H9 (cell line): ENCODE data around the gene FAM72A. TPM values are rescaled to one million over a fixed set of nuclear protein-coding genes. Genes with fewer than 3 reads are reported as not detected.
"Not testable (repeated sequence)": the region's sequence is repeated elsewhere in the genome, so short reads cannot be mapped to it uniquely, and the experiment has no call there.

Source experiments
- DNase-seq: peaks from one replicate; pipeline ENCODE4 v3.0.0-alpha.2; 2017
- H2AFZ ChIP-seq: one replicate; pipeline ENCODE4 v1.6.1; 2013; ENCODE audit warnings: mild to moderate bottlenecking, low read length, control low read depth, moderate library complexity
- H2AK5ac ChIP-seq: 2 replicates; pipeline ENCODE4 v1.6.1; 2013; ENCODE audit warnings: low read length, control low read depth, mixed read lengths; ENCODE audit not compliant: insufficient read length
- H2BK120ac ChIP-seq: one replicate; pipeline ENCODE4 v1.6.1; 2013; ENCODE audit warnings: low read depth, mild to moderate bottlenecking, low read length, control low read depth, inconsistent platforms; ENCODE audit not compliant: poor library complexity, severe bottlenecking
- H2BK12ac ChIP-seq: 2 replicates; pipeline ENCODE4 v1.6.1; 2013; ENCODE audit warnings: low read length, control low read depth, mixed read lengths, low read depth; ENCODE audit not compliant: insufficient read length
- H2BK15ac ChIP-seq: 2 replicates; pipeline ENCODE4 v1.6.1; 2013; ENCODE audit warnings: low read depth, low read length, control low read depth
- H2BK20ac ChIP-seq: one replicate; pipeline ENCODE4 v1.6.1; 2013; ENCODE audit warnings: low read depth, mild to moderate bottlenecking, low read length, control low read depth, inconsistent platforms; ENCODE audit not compliant: poor library complexity, severe bottlenecking
- H2BK5ac ChIP-seq: 2 replicates; pipeline ENCODE4 v1.6.1; 2013; ENCODE audit warnings: low read length, control low read depth, mixed read lengths; ENCODE audit not compliant: insufficient read length
- H3K14ac ChIP-seq: 2 replicates; pipeline ENCODE4 v1.6.1; 2013; ENCODE audit warnings: low read length, control low read depth; ENCODE audit not compliant: insufficient read depth
- H3K18ac ChIP-seq: 2 replicates; pipeline ENCODE4 v1.6.1; 2013; ENCODE audit warnings: low read depth, mild to moderate bottlenecking, mixed read lengths, low read length, control low read depth; ENCODE audit not compliant: insufficient read length
- H3K23ac ChIP-seq: 2 replicates; pipeline ENCODE4 v1.6.1; 2013; ENCODE audit warnings: low read length, control low read depth, mixed read lengths, low read depth; ENCODE audit not compliant: insufficient read length
- H3K23me2 ChIP-seq: 2 replicates; pipeline ENCODE4 v1.6.1; 2013; ENCODE audit warnings: low read depth, mild to moderate bottlenecking, mixed read lengths, low read length, control low read depth; ENCODE audit not compliant: insufficient read length, poor library complexity, severe bottlenecking
- H3K27ac ChIP-seq: 2 replicates; pipeline ENCODE4 v1.5.1; 2013; ENCODE audit warnings: low read length, control low read depth, mixed read lengths, low read depth; ENCODE audit not compliant: insufficient read length
- H3K27me3 ChIP-seq: 2 replicates; pipeline ENCODE4 v1.6.1; 2013; ENCODE audit warnings: low read length, control low read depth, inconsistent platforms; ENCODE audit not compliant: insufficient read depth
- H3K4ac ChIP-seq: 2 replicates; pipeline ENCODE4 v1.6.1; 2013; ENCODE audit warnings: low read depth, mild to moderate bottlenecking, control low read depth, inconsistent platforms, low read length, moderate library complexity
- H3K4me1 ChIP-seq: 2 replicates; pipeline ENCODE4 v1.6.1; 2013; ENCODE audit warnings: low read length, control low read depth, inconsistent platforms; ENCODE audit not compliant: insufficient read depth
- H3K4me2 ChIP-seq: 2 replicates; pipeline ENCODE4 v1.6.1; 2013; ENCODE audit warnings: low read length, control low read depth, mixed read lengths; ENCODE audit not compliant: insufficient read length, insufficient read depth
- H3K56ac ChIP-seq: 2 replicates; pipeline ENCODE4 v1.6.1; 2013; ENCODE audit warnings: low read depth, mild to moderate bottlenecking, mixed read lengths, low read length, control low read depth; ENCODE audit not compliant: insufficient read length
- H3K79me1 ChIP-seq: 2 replicates; pipeline ENCODE4 v1.6.1; 2013; ENCODE audit warnings: low read depth, mild to moderate bottlenecking, moderate library complexity, low read length, control low read depth, inconsistent platforms; ENCODE audit not compliant: insufficient read depth, poor library complexity, severe bottlenecking
- H3K79me2 ChIP-seq: 2 replicates; pipeline ENCODE4 v1.6.1; 2013; ENCODE audit warnings: low read length, control low read depth, inconsistent platforms; ENCODE audit not compliant: insufficient read depth
- H3K9ac ChIP-seq: 2 replicates; pipeline ENCODE4 v1.6.1; 2013; ENCODE audit warnings: low read length, control low read depth, mixed read lengths; ENCODE audit not compliant: insufficient read length; ENCODE audit errors: extremely low read depth
- H3K9me3 ChIP-seq: one replicate; pipeline ENCODE4 v1.6.1; 2013; ENCODE audit warnings: low read depth, low read length, inconsistent platforms; ENCODE audit not compliant: control insufficient read depth
- H3T11ph ChIP-seq: one replicate; pipeline ENCODE4 v1.6.1; 2013; ENCODE audit warnings: mild to moderate bottlenecking, low read length, control low read depth, inconsistent platforms
- H4K20me1 ChIP-seq: one replicate; pipeline ENCODE4 v1.6.1; 2013; ENCODE audit not compliant: control insufficient read depth, insufficient read length, insufficient read depth
- H4K5ac ChIP-seq: 2 replicates; pipeline ENCODE4 v1.6.1; 2013; ENCODE audit warnings: low read depth, mild to moderate bottlenecking, mixed read lengths, low read length, control low read depth; ENCODE audit not compliant: insufficient read length
- H4K8ac ChIP-seq: replicated peaks from 2 replicates; pipeline ENCODE4 v1.6.1; 2013; ENCODE audit warnings: low read length, control low read depth, mixed read lengths, low read depth; ENCODE audit not compliant: insufficient read length
- H4K91ac ChIP-seq: 2 replicates; pipeline ENCODE4 v1.6.1; 2013; ENCODE audit warnings: low read depth, mild to moderate bottlenecking, moderate library complexity, mixed read lengths, low read length, control low read depth; ENCODE audit not compliant: insufficient read length
- H3K27ac Mint-ChIP-seq, 3 experiments: 2 replicates in 2 of 3; 3 replicates in 1 of 3; pipeline ENCODE4 v1.8.0; 2020 to 2021; ENCODE audit warnings: mixed read lengths in 3 of 3, mild to moderate bottlenecking in 1 of 3, moderate library complexity in 1 of 3
- H3K27me3 Mint-ChIP-seq: 2 replicates; pipeline ENCODE4 v1.8.0; 2021; ENCODE audit warnings: low read depth, mild to moderate bottlenecking, moderate library complexity, mixed read lengths
- H3K36me3 Mint-ChIP-seq, 3 experiments: 2 replicates in 2 of 3; 3 replicates in 1 of 3; pipeline ENCODE4 v1.8.0; 2020 to 2021; ENCODE audit warnings: low read depth in 3 of 3, mixed read lengths in 3 of 3; ENCODE audit not compliant: insufficient read depth in 1 of 3
- H3K4me1 Mint-ChIP-seq, 2 experiments: 2 replicates each; pipeline ENCODE4 v1.8.0; 2020; ENCODE audit warnings: mixed read lengths in 2 of 2
- H3K4me3 Mint-ChIP-seq, 2 experiments: 2 replicates in 1 of 2; 3 replicates in 1 of 2; pipeline ENCODE4 v1.8.0; 2020 to 2021; ENCODE audit warnings: mild to moderate bottlenecking in 2 of 2, mixed read lengths in 2 of 2, moderate library complexity in 1 of 2
- H3K9me3 Mint-ChIP-seq, 2 experiments: 2 replicates in 1 of 2; 3 replicates in 1 of 2; pipeline ENCODE4 v1.8.0; 2020; ENCODE audit warnings: mild to moderate bottlenecking in 2 of 2, mixed read lengths in 2 of 2, moderate library complexity in 1 of 2
- WGBS: extraction: QIAGEN DNeasy Blood & Tissue Kit; methylation state at CpG from one replicate; pipeline ENCODE4 v1.1.7; 2013; ENCODE audit warnings: missing lambda C conversion rate, low lambda C conversion rate, mixed read lengths; ENCODE audit not compliant: insufficient read length; ENCODE audit errors: extremely low coverage; 5-methylcytosine and 5-hydroxymethylcytosine counted together
- total RNA-seq: library from RNA; stranded (reverse); gene quantifications from 2 replicates; pipeline ENCODE4 v1.2.1, GENCODE V29; 2021

Gene FAM72A
- total RNA-seq, 1 experiment from 2014 or later: 10.5 TPM

GRCh38 chr1:206232970-206233645, 30.5 kb upstream of the FAM72A start:
- H3K4me1 Mint-ChIP-seq, H3K18ac ChIP-seq, H3K4me2 ChIP-seq, H3K9ac ChIP-seq, H3K23me2 ChIP-seq, H3K23ac ChIP-seq, H2BK120ac ChIP-seq, H3T11ph ChIP-seq, H2AK5ac ChIP-seq, H4K91ac ChIP-seq, H2BK20ac ChIP-seq, H3K9me3 ChIP-seq, H2BK15ac ChIP-seq, H3K9me3 Mint-ChIP-seq, H3K36me3 Mint-ChIP-seq, H3K56ac ChIP-seq, H4K5ac ChIP-seq, H3K4me3 Mint-ChIP-seq, H2BK5ac ChIP-seq, H3K79me1 ChIP-seq, H3K27me3 Mint-ChIP-seq, H3K14ac ChIP-seq, H3K27ac ChIP-seq, H2AFZ ChIP-seq, H3K79me2 ChIP-seq, H3K27me3 ChIP-seq, H3K4ac ChIP-seq, H3K4me1 ChIP-seq, H2BK12ac ChIP-seq, H4K8ac ChIP-seq, H4K20me1 ChIP-seq, DNase-seq, H3K27ac Mint-ChIP-seq: not testable (repeated sequence)
- WGBS: no CpG with 5 or more reads among the region's 5 CpGs

- H3K9me3 ChIP-seq, H3K36me3 Mint-ChIP-seq, H3K27me3 ChIP-seq, DNase-seq, H3K4me1 ChIP-seq, H3K27ac Mint-ChIP-seq, H3K4ac ChIP-seq, H3K27me3 Mint-ChIP-seq, H3T11ph ChIP-seq, H3K27ac ChIP-seq, H3K23ac ChIP-seq, H4K20me1 ChIP-seq, H3K56ac ChIP-seq, H2BK15ac ChIP-seq, H3K4me3 Mint-ChIP-seq, H3K4me1 Mint-ChIP-seq, H4K5ac ChIP-seq, H2BK5ac ChIP-seq, H2AK5ac ChIP-seq, H2AFZ ChIP-seq, H4K91ac ChIP-seq, H2BK12ac ChIP-seq, H3K23me2 ChIP-seq, H3K79me2 ChIP-seq, H3K9me3 Mint-ChIP-seq, H4K8ac ChIP-seq, H2BK20ac ChIP-seq, H3K18ac ChIP-seq, H3K14ac ChIP-seq, H3K9ac ChIP-seq, H3K79me1 ChIP-seq, H2BK120ac ChIP-seq, H3K4me2 ChIP-seq: not testable (repeated sequence)
- WGBS: no CpG with 5 or more reads among the region's 9 CpGs
These were observed 29.4 kb upstream of the FAM72A start for GRCh38 chr1:206231989-206232388.
